NT2/D1 (cell line): ENCODE measurements around the gene EIF4E2.

Experiments used
- SUZ12 ChIP-seq: IDR thresholded peaks from 2 replicates; pipeline ENCODE4 v1.6.1; 2011; ENCODE audit not compliant: insufficient read length, insufficient read depth; ENCODE audit errors: extremely low read depth
- ZNF274 ChIP-seq: IDR thresholded peaks from 2 replicates; pipeline ENCODE4 v1.6.1; 2011; ENCODE audit warnings: mild to moderate bottlenecking, low read depth, low read length

DNA sequence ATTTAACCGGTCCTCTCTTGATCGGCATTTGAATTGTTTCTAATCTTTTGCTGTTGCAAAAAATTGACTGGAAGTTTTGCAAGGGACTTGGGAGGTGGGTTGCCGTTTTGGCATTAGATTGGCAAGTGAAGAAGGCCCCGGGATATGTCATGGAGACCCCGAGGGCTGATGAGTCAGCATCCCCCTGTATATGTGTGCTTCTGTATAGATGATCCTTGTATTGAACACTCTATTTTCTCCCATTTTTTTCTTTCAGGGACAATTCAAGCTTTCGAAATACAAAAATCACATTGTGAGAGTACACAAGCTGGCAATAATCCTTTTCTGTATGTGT, 30.1 kb downstream of the EIF4E2 start:
- TF ChIP-seq SUZ12: no peak
- TF ChIP-seq ZNF274: no peak
